Islet precursor cell (in vitro differentiated cells): ENCODE results near the gene FAM187B.
"Not testable (repeated sequence)": the region's sequence is repeated elsewhere in the genome, so short reads cannot be mapped to it uniquely, and the experiment has no call there.

Experiments used
- DNase-seq: peaks from one replicate; pipeline ENCODE4 v3.0.0-alpha.2; 2018

FAM187B gene

GRCh38 chr19:35232912-35233311, 4.4 kb upstream of the FAM187B start:
- peak; percentile 42 for DNase-seq

- peak; percentile 27 for DNase-seq
These were observed 3.6 kb upstream of the FAM187B start for GRCh38 chr19:35231956-35232645.

- peak; percentile 31 for DNase-seq
These were observed 1.1 kb upstream of the FAM187B start for GRCh38 chr19:35229601-35230000.

GRCh38 chr19:35226748-35227147, 1.8 kb downstream of the FAM187B start:
- DNase-seq, result peak; percentile 5

- peak; percentile 12 for DNase-seq
These were observed 2.6 kb downstream of the FAM187B start for GRCh38 chr19:35225951-35226350.

- DNase-seq, result peak; percentile 48
These were observed 3.6 kb downstream of the FAM187B start for GRCh38 chr19:35224681-35225571.

- DNase-seq, result peak; percentile 12
These were observed 4.6 kb downstream of the FAM187B start for GRCh38 chr19:35223862-35224505.

GRCh38 chr19:35223084-35223790, 5.3 kb downstream of the FAM187B start:
- DNase-seq, result peak; percentile 42

- DNase-seq, result peak; percentile 31
These were observed 6.0 kb downstream of the FAM187B start for GRCh38 chr19:35222373-35223015.

GRCh38 chr19:35220973-35221590, 7.5 kb downstream of the FAM187B start:
- not testable (repeated sequence) for DNase-seq

- DNase-seq, result peak; percentile 16
These were observed 8.1 kb downstream of the FAM187B start for GRCh38 chr19:35220315-35220921.

GRCh38 chr19:35219008-35219407, 9.5 kb downstream of the FAM187B start:
- DNase-seq, result no peak

GRCh38 chr19:35217649-35217990, 10.9 kb downstream of the FAM187B start:
- DNase-seq, result peak; percentile 14

GRCh38 chr19:35216833-35217648, 11.5 kb downstream of the FAM187B start:
- peak; percentile 52 for DNase-seq

GRCh38 chr19:35216016-35216832, 12.3 kb downstream of the FAM187B start:
- peak; percentile 43 for DNase-seq

- DNase-seq, result peak; percentile 14
These were observed 13.6 kb downstream of the FAM187B start for GRCh38 chr19:35214766-35215422.

GRCh38 chr19:35213663-35214632, 14.6 kb downstream of the FAM187B start:
- DNase-seq, result peak; percentile 56

- peak; percentile 22 for DNase-seq
These were observed 16.3 kb downstream of the FAM187B start for GRCh38 chr19:35212241-35212640.
